Measurements from ENCODE around the gene SKAP1.

The SKAP1 gene

GRCh38 chr17:48095611-48096010 lies 334.4 kb downstream of the SKAP1 start:
- DNase-seq, result no peak

GRCh38 chr17:48093341-48094045 lies 336.5 kb downstream of the SKAP1 start:
- no peak for DNase-seq

GRCh38 chr17:48084932-48085331 lies 345.1 kb downstream of the SKAP1 start:
- no peak for DNase-seq
